HG03432 (cell line): ENCODE data around the gene MRPS27.

Experiments
- ATAC-seq: cut with Tn5 transposase; IDR thresholded peaks from one replicate; pipeline ENCODE4 v1.9.1; 2021; ENCODE audit warnings: mild to moderate bottlenecking, moderate library complexity; ENCODE audit not compliant: unreplicated experiment

The MRPS27 gene

GRCh38 chr5:72319976-72320752 is at the start of gene MRPS27, which contains the start of gene PTCD2:
MRPS27 (minus strand) TSS chr5:72320240; CDS start chr5:72320221, 19 bp downstream.
PTCD2 (plus strand) TSS chr5:72320373; CDS start chr5:72320383, 10 bp downstream.
- peak; percentile 99 for ATAC-seq

- no peak for ATAC-seq
These were observed 49.7 kb upstream of the MRPS27 start for GRCh38 chr5:72369711-72370110.

GRCh38 chr5:72369301-72369700 is 49.3 kb upstream of the MRPS27 start:
- no peak for ATAC-seq

GRCh38 chr5:72368271-72368670 is 48.2 kb upstream of the MRPS27 start:
- no peak for ATAC-seq

- ATAC-seq = peak; percentile 75
These were observed 46.4 kb upstream of the MRPS27 start for GRCh38 chr5:72366324-72366976.

- ATAC-seq = no peak
These were observed 44.9 kb upstream of the MRPS27 start for GRCh38 chr5:72364951-72365350.

- no peak for ATAC-seq
These were observed 44.1 kb upstream of the MRPS27 start for GRCh38 chr5:72364171-72364570.

- no peak for ATAC-seq
These were observed 43.2 kb upstream of the MRPS27 start for GRCh38 chr5:72363166-72363802.

- ATAC-seq = no peak
These were observed 39.8 kb upstream of the MRPS27 start for GRCh38 chr5:72359886-72360285.

- ATAC-seq = no peak
These were observed 38.9 kb upstream of the MRPS27 start for GRCh38 chr5:72358925-72359324.

- ATAC-seq = no peak
These were observed 36.3 kb upstream of the MRPS27 start for GRCh38 chr5:72356361-72356760.

GRCh38 chr5:72355706-72356299 is 35.8 kb upstream of the MRPS27 start:
- ATAC-seq = no peak

- no peak for ATAC-seq
These were observed 33.0 kb upstream of the MRPS27 start for GRCh38 chr5:72353046-72353445.

- no peak for ATAC-seq
These were observed 32.6 kb upstream of the MRPS27 start for GRCh38 chr5:72352616-72353015.

- ATAC-seq = no peak
These were observed 31.3 kb upstream of the MRPS27 start for GRCh38 chr5:72351376-72351775.

- no peak for ATAC-seq
These were observed 27.8 kb upstream of the MRPS27 start for GRCh38 chr5:72347801-72348308.

GRCh38 chr5:72346398-72346797 is 26.4 kb upstream of the MRPS27 start:
- ATAC-seq = no peak

- no peak for ATAC-seq
These were observed 18.7 kb upstream of the MRPS27 start for GRCh38 chr5:72338689-72339209.

- no peak for ATAC-seq
These were observed 17.1 kb upstream of the MRPS27 start for GRCh38 chr5:72337159-72337558.

GRCh38 chr5:72330712-72331111 is 10.7 kb upstream of the MRPS27 start:
- no peak for ATAC-seq

- no peak for ATAC-seq
These were observed 8.1 kb upstream of the MRPS27 start for GRCh38 chr5:72328172-72328571.
